ENCODE results near the gene NDUFB5. TPM values are rescaled to one million over a fixed set of nuclear protein-coding genes. Genes with fewer than 3 reads are reported as not detected.
A peak's percentile ranks its signal among the peaks of the same experiment; 100 is the strongest.

The NDUFB5 gene
- total RNA-seq, 1 donor from 2014 or later = 22.4 TPM

DNA sequence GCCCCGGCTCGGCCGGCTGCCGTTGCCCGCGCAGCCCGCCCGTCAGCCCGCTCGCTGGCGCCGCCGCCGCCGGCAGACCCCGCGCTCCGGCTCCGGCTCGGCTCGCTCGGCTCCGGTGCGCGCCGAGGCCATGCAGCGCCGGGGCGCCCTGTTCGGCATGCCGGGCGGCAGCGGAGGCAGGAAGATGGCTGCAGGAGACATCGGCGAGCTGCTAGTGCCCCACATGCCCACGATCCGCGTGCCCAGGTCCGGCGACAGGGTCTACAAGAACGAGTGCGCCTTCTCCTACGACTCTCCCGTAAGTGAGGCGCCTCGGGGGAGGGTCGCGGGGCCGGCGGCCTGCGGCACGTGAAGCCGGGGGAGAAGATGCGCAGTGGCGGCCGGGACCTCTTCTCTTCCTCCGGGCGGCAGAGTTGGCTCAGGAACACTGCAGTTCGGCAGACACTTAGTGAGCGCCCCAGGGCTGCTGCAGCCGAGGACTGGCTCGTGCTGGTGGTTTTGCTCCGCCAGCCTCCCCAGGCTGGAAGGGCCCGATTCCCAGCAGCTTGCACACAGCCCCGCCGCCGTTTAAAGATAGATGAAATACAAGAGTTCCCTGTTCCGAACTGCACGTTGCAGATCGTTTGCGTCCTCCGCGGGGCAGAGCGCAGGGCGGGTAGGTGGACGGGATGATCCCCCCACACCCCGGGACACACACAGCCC, 48.7 kb downstream of the NDUFB5 start:
- TF ChIP-seq, protein P1, sequence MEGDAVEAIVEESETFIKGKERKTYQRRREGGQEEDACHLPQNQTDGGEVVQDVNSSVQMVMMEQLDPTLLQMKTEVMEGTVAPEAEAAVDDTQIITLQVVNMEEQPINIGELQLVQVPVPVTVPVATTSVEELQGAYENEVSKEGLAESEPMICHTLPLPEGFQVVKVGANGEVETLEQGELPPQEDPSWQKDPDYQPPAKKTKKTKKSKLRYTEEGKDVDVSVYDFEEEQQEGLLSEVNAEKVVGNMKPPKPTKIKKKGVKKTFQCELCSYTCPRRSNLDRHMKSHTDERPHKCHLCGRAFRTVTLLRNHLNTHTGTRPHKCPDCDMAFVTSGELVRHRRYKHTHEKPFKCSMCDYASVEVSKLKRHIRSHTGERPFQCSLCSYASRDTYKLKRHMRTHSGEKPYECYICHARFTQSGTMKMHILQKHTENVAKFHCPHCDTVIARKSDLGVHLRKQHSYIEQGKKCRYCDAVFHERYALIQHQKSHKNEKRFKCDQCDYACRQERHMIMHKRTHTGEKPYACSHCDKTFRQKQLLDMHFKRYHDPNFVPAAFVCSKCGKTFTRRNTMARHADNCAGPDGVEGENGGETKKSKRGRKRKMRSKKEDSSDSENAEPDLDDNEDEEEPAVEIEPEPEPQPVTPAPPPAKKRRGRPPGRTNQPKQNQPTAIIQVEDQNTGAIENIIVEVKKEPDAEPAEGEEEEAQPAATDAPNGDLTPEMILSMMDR (IDR thresholded peaks at IDR 0.05) = peak in 1 of 3 experiments; percentile 9
- H3K4me3 ChIP-seq = peak overlapping the region; percentile 90
- peak in 1 of 2 donors; percentile 82 for DNase-seq (ENCODE audit: low spot score in 2 of 2)
- no peaks in the 10 kb centered on the region for H3K4me1 ChIP-seq
- H3K27ac ChIP-seq = peak overlapping the region; percentile 88 to 92
- no peaks in the 10 kb centered on the region for H3K27me3 ChIP-seq
- no peaks in the 10 kb centered on the region for H3K9me3 ChIP-seq
- H3K36me3 ChIP-seq = no peaks in the 10 kb centered on the region
- intact Hi-C loops (cut with DNase I) = loop anchor here (2.0 to 10.0 kb wide), 4 partner anchors 48 to 468 kb away; partner anchors contain the start of genes ACTL6A, MRPL47, NDUFB5 and ZNF639

GRCh38 chr3:179655236-179655635, 50.6 kb downstream of the NDUFB5 start:
- Histone ChIP-seq H3K27ac (no peak overlapping the region), H3K27me3 (no peaks in the 10 kb centered on the region), H3K36me3 (no peaks in the 10 kb centered on the region), H3K9me3 (no peaks in the 10 kb centered on the region), H3K4me3 (no peak overlapping the region), H3K4me1 (no peaks in the 10 kb centered on the region)
- intact Hi-C loops (cut with DNase I) = loop anchor here (10.0 kb wide), 1 partner anchor 470 kb away; no protein-coding TSS in a partner anchor
- TF ChIP-seq, protein P1 (IDR thresholded peaks at IDR 0.05) = no peak
- DNase-seq (ENCODE audit: low spot score in 2 of 2) = no peak

DNA sequence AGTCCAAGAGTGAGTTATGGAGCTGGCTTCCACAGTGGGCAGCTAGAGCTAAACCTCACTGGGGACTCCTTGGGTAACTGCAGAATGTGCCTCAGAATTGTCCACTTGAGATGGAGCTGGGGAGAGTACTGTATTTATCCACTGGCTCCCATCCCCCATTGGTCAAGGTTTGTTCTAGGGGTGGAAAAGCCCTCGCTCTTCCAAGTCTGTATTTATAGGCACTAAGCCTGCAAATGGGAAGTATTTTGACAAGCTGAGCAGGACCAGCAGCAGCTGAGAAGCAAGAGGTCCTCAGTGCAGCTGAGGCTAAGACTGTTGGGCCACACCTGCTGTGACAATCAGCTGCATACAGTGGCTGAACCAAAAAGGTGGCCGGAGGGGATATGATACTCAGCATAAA, 54.0 kb downstream of the NDUFB5 start:
- no peaks in the 10 kb centered on the region for H3K9me3 ChIP-seq
- DNase-seq (ENCODE audit: low spot score in 2 of 2) = no peak
- no peaks in the 10 kb centered on the region for H3K36me3 ChIP-seq
- intact Hi-C loops (cut with DNase I) = loop anchor here (10.0 kb wide), 1 partner anchor 474 kb away; no protein-coding TSS in a partner anchor
- TF ChIP-seq, protein P1 (IDR thresholded peaks at IDR 0.05) = no peak
- H3K4me3 ChIP-seq = no peak overlapping the region
- no peaks in the 10 kb centered on the region for H3K4me1 ChIP-seq
- H3K27me3 ChIP-seq = no peaks in the 10 kb centered on the region
- no peak overlapping the region for H3K27ac ChIP-seq

DNA sequence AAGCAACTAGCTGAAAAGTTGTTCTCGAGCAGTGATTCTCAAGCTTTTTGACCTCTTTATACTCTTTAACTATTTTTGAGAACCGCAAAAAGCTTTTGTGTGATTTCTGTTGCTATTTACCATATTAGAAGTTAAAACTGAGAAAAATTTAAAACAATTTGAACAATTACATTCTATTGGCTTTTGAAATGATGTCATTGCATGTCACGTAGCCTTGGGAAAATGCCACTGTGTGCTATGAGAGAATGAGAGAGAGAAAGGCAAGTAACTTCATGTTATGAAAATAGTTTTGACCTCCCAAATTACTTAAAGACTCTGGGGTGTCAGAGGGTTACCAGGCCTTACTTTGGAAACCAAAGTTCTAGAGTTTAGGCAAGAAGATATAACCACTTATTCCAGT, 56.3 kb downstream of the NDUFB5 start:
- Histone ChIP-seq H3K27me3 (no peaks in the 10 kb centered on the region), H3K36me3 (no peaks in the 10 kb centered on the region), H3K9me3 (no peaks in the 10 kb centered on the region), H3K4me1 (no peaks in the 10 kb centered on the region), H3K27ac (no peak overlapping the region), H3K4me3 (no peak overlapping the region)
- intact Hi-C loops (cut with DNase I) = no loop called here
- TF ChIP-seq, protein P1 (IDR thresholded peaks at IDR 0.05) = no peak
- DNase-seq (ENCODE audit: low spot score in 2 of 2) = no peak

DNA sequence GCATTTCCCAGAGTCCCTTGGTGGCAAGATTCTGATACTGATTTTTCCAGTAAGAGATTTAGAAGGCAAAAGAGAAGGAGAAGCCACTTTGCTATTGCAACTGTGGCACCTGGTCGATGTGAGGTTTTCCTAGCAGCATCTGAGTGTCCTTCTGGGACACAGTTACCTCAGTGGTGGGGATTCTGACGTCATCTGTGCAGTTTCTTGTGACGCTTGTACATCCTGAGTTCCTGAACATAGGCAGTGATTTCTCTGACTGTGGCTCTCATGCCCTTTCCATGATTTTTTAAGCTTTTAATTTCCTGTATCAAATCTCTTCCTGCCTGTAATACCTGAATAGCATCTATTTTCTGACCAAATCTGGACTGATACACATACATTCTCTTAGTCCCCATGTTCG, 57.2 kb downstream of the NDUFB5 start:
- TF ChIP-seq, protein P1 (IDR thresholded peaks at IDR 0.05) = no peak
- no peak for DNase-seq (ENCODE audit: low spot score in 2 of 2)
- intact Hi-C loops (cut with DNase I) = no loop called here
- Histone ChIP-seq H3K36me3 (no peaks in the 10 kb centered on the region), H3K4me1 (no peaks in the 10 kb centered on the region), H3K27ac (no peak overlapping the region), H3K9me3 (no peaks in the 10 kb centered on the region), H3K4me3 (no peak overlapping the region), H3K27me3 (no peaks in the 10 kb centered on the region)
